Dendritic cell treated with granulocyte-macrophage colony-stimulating factor and Interleukin-4, amounts not matched to agents 40 ng/mL and 50 ng/mL, for 4 days (primary cell): ENCODE measurements around the gene CYP2W1.

Experiments
- H3K27ac Mint-ChIP-seq: one replicate; pipeline ENCODE4 v1.8.0; 2022; ENCODE audit warnings: mild to moderate bottlenecking, mixed read lengths
- H3K27me3 Mint-ChIP-seq: one replicate; pipeline ENCODE4 v1.8.0; 2022; ENCODE audit warnings: mild to moderate bottlenecking, mixed read lengths
- H3K36me3 Mint-ChIP-seq: one replicate; pipeline ENCODE4 v1.8.0; 2022; ENCODE audit warnings: low read depth, mixed read lengths
- H3K4me1 Mint-ChIP-seq: one replicate; pipeline ENCODE4 v1.8.0; 2022; ENCODE audit warnings: low read depth, mixed read lengths
- H3K4me3 Mint-ChIP-seq: one replicate; pipeline ENCODE4 v1.8.0; 2022; ENCODE audit warnings: mild to moderate bottlenecking, moderate library complexity, mixed read lengths
- H3K9me3 Mint-ChIP-seq: one replicate; pipeline ENCODE4 v1.8.0; 2022; ENCODE audit warnings: mixed read lengths
- intact Hi-C: fragments of 100-400 bp; cut with micrococcal nuclease; formaldehyde crosslinking; loops from one replicate; pipeline ENCODE4 v1.15.0; 2022

Gene CYP2W1

GRCh38 chr7:978416-979091 is 4.4 kb upstream of the CYP2W1 start:
- intact Hi-C loops: no loop called here
- H3K4me1 Mint-ChIP-seq: peaks cover 7% of the 10 kb centered on the region
- H3K27me3 Mint-ChIP-seq: peaks cover 5% of the 10 kb centered on the region
- H3K4me3 Mint-ChIP-seq: no peak overlapping the region
- H3K27ac Mint-ChIP-seq: no peak overlapping the region
- H3K36me3 Mint-ChIP-seq: peaks cover 10% of the 10 kb centered on the region
- H3K9me3 Mint-ChIP-seq: no peaks in the 10 kb centered on the region

- Mint-ChIP-seq H3K27ac (no peak overlapping the region), H3K36me3 (peaks cover 9% of the 10 kb centered on the region), H3K4me1 (peaks cover 6% of the 10 kb centered on the region), H3K27me3 (peaks cover 5% of the 10 kb centered on the region), H3K9me3 (no peaks in the 10 kb centered on the region), H3K4me3 (no peak overlapping the region)
- intact Hi-C loops: no loop called here
Observed at GRCh38 chr7:979151-979550, 3.8 kb upstream of the CYP2W1 start.

- intact Hi-C loops: no loop called here
- H3K9me3 Mint-ChIP-seq: no peaks in the 10 kb centered on the region
- H3K27ac Mint-ChIP-seq: no peak overlapping the region
- no peak overlapping the region for H3K4me3 Mint-ChIP-seq
- H3K36me3 Mint-ChIP-seq: peaks cover 3% of the 10 kb centered on the region
- H3K4me1 Mint-ChIP-seq: peaks cover 6% of the 10 kb centered on the region
- H3K27me3 Mint-ChIP-seq: peaks cover 8% of the 10 kb centered on the region
Observed at GRCh38 chr7:979886-980571, 3.0 kb upstream of the CYP2W1 start.

- H3K36me3 Mint-ChIP-seq: no peaks in the 10 kb centered on the region
- peaks cover 6% of the 10 kb centered on the region for H3K4me1 Mint-ChIP-seq
- H3K27ac Mint-ChIP-seq: no peak overlapping the region
- H3K27me3 Mint-ChIP-seq: peaks cover 27% of the 10 kb centered on the region
- no peak overlapping the region for H3K4me3 Mint-ChIP-seq
- H3K9me3 Mint-ChIP-seq: no peaks in the 10 kb centered on the region
- intact Hi-C loops: no loop called here
Observed at GRCh38 chr7:981793-982510, 1.0 kb upstream of the CYP2W1 start.

GRCh38 chr7:982511-983003 is 424 bp upstream of the CYP2W1 start:
- peaks cover under 1% of the 10 kb centered on the region for H3K4me1 Mint-ChIP-seq
- peaks cover 31% of the 10 kb centered on the region for H3K27me3 Mint-ChIP-seq
- intact Hi-C loops: no loop called here
- no peak overlapping the region for H3K27ac Mint-ChIP-seq
- no peaks in the 10 kb centered on the region for H3K9me3 Mint-ChIP-seq
- H3K4me3 Mint-ChIP-seq: no peak overlapping the region
- H3K36me3 Mint-ChIP-seq: no peaks in the 10 kb centered on the region

- Mint-ChIP-seq H3K4me3 (no peak overlapping the region), H3K27ac (no peak overlapping the region), H3K4me1 (no peaks in the 10 kb centered on the region), H3K9me3 (no peaks in the 10 kb centered on the region), H3K27me3 (peaks cover 41% of the 10 kb centered on the region), H3K36me3 (no peaks in the 10 kb centered on the region)
- intact Hi-C loops: no loop called here
Observed at GRCh38 chr7:983616-984071, 663 bp downstream of the CYP2W1 start.

GRCh38 chr7:984361-985126 is 1.6 kb downstream of the CYP2W1 start:
- Mint-ChIP-seq H3K27ac (no peak overlapping the region), H3K9me3 (no peaks in the 10 kb centered on the region), H3K27me3 (peaks cover 43% of the 10 kb centered on the region), H3K4me1 (no peaks in the 10 kb centered on the region), H3K36me3 (no peaks in the 10 kb centered on the region), H3K4me3 (no peak overlapping the region)
- intact Hi-C loops: no loop called here

- intact Hi-C loops: no loop called here
- no peak overlapping the region for H3K27ac Mint-ChIP-seq
- H3K27me3 Mint-ChIP-seq: peaks cover 44% of the 10 kb centered on the region
- no peaks in the 10 kb centered on the region for H3K36me3 Mint-ChIP-seq
- no peaks in the 10 kb centered on the region for H3K9me3 Mint-ChIP-seq
- no peak overlapping the region for H3K4me3 Mint-ChIP-seq
- no peaks in the 10 kb centered on the region for H3K4me1 Mint-ChIP-seq
Observed at GRCh38 chr7:985127-985416, 2.1 kb downstream of the CYP2W1 start.

- Mint-ChIP-seq H3K9me3 (no peaks in the 10 kb centered on the region), H3K4me3 (no peak overlapping the region), H3K27me3 (peaks cover 47% of the 10 kb centered on the region), H3K4me1 (no peaks in the 10 kb centered on the region), H3K36me3 (no peaks in the 10 kb centered on the region), H3K27ac (no peak overlapping the region)
- intact Hi-C loops: no loop called here
Observed at GRCh38 chr7:985915-986741, 3.1 kb downstream of the CYP2W1 start.

- H3K4me3 Mint-ChIP-seq: no peak overlapping the region
- no peaks in the 10 kb centered on the region for H3K36me3 Mint-ChIP-seq
- intact Hi-C loops: no loop called here
- H3K9me3 Mint-ChIP-seq: no peaks in the 10 kb centered on the region
- H3K4me1 Mint-ChIP-seq: no peaks in the 10 kb centered on the region
- peaks cover 53% of the 10 kb centered on the region for H3K27me3 Mint-ChIP-seq
- no peak overlapping the region for H3K27ac Mint-ChIP-seq
Observed at GRCh38 chr7:986766-987751, 4.1 kb downstream of the CYP2W1 start.

- H3K9me3 Mint-ChIP-seq: no peaks in the 10 kb centered on the region
- intact Hi-C loops: no loop called here
- H3K36me3 Mint-ChIP-seq: no peaks in the 10 kb centered on the region
- H3K27me3 Mint-ChIP-seq: peaks cover 57% of the 10 kb centered on the region
- peaks cover 2% of the 10 kb centered on the region for H3K4me1 Mint-ChIP-seq
- H3K4me3 Mint-ChIP-seq: no peak overlapping the region
- no peak overlapping the region for H3K27ac Mint-ChIP-seq
Observed at GRCh38 chr7:987909-988308, 4.9 kb downstream of the CYP2W1 start.

GRCh38 chr7:988426-988911 is 5.5 kb downstream of the CYP2W1 start:
- peaks cover 62% of the 10 kb centered on the region for H3K27me3 Mint-ChIP-seq
- H3K4me3 Mint-ChIP-seq: no peak overlapping the region
- no peak overlapping the region for H3K27ac Mint-ChIP-seq
- no peaks in the 10 kb centered on the region for H3K36me3 Mint-ChIP-seq
- intact Hi-C loops: no loop called here
- H3K4me1 Mint-ChIP-seq: peaks cover 8% of the 10 kb centered on the region
- no peaks in the 10 kb centered on the region for H3K9me3 Mint-ChIP-seq
